Mesothelial cell of epicardium (in vitro differentiated cells): ENCODE measurements around the gene PRSS33. TPM values are rescaled to one million over a fixed set of nuclear protein-coding genes. Genes with fewer than 3 reads are reported as not detected.

Source experiments
- DNase-seq, 2 experiments: peaks; one replicate each; pipeline ENCODE4 v3.0.0; 2021; ENCODE audit warnings: low spot score in 2 of 2; ENCODE audit not compliant: unreplicated experiment in 2 of 2
- H3K27ac Mint-ChIP-seq: 2 replicates; pipeline ENCODE4 v1.8.0; 2021; ENCODE audit warnings: mixed read lengths
- H3K27me3 Mint-ChIP-seq: 2 replicates; pipeline ENCODE4 v1.8.0; 2021; ENCODE audit warnings: low read depth, mixed read lengths
- H3K36me3 Mint-ChIP-seq: 2 replicates; pipeline ENCODE4 v1.8.0; 2021; ENCODE audit warnings: mixed read lengths
- H3K4me1 Mint-ChIP-seq: 2 replicates; pipeline ENCODE4 v1.8.0; 2021; ENCODE audit warnings: mixed read lengths
- H3K4me3 Mint-ChIP-seq: 2 replicates; pipeline ENCODE4 v1.8.0; 2021; ENCODE audit warnings: mild to moderate bottlenecking, moderate library complexity, mixed read lengths
- H3K9me3 Mint-ChIP-seq: 2 replicates; pipeline ENCODE4 v1.8.0; 2021; ENCODE audit warnings: mixed read lengths
- CTCF ChIP-seq: fragments of 200-600 bp; sonication (generic); IDR thresholded peaks from one replicate; pipeline ENCODE4 v1.5.0; 2021; ENCODE audit warnings: antibody characterized with exemption; ENCODE audit not compliant: unreplicated experiment
- total RNA-seq: library from RNA; stranded (reverse); gene quantifications from 3 replicates; pipeline ENCODE4 v1.2.1, GENCODE V29; 2021

Gene PRSS33
- total RNA-seq, 1 donor from 2014 or later: not detected

- no peak for TF ChIP-seq CTCF
- no peaks in the 10 kb centered on the region for H3K4me1 Mint-ChIP-seq
These were observed 16.3 kb upstream of the PRSS33 start for GRCh38 chr16:2803545-2804195.

GRCh38 chr16:2799859-2800226, 12.5 kb upstream of the PRSS33 start:
- Mint-ChIP-seq H3K27ac (no peak overlapping the region), H3K4me3 (no peak overlapping the region), H3K9me3 (peaks cover 15% of the 10 kb centered on the region), H3K4me1 (no peaks in the 10 kb centered on the region), H3K27me3 (peaks cover 14% of the 10 kb centered on the region), H3K36me3 (no peaks in the 10 kb centered on the region)
- DNase-seq: no peak
- TF ChIP-seq CTCF: no peak

More at GRCh38 chr16:2803545-2804195, 16.3 kb upstream of the PRSS33 start:
- no peak for DNase-seq
- Mint-ChIP-seq H3K27ac (no peak overlapping the region), H3K27me3 (peaks cover 13% of the 10 kb centered on the region), H3K4me3 (no peak overlapping the region), H3K36me3 (no peaks in the 10 kb centered on the region), H3K9me3 (peaks cover 19% of the 10 kb centered on the region)

GRCh38 chr16:2799205-2799858, 12.0 kb upstream of the PRSS33 start:
- no peak for TF ChIP-seq CTCF
- H3K36me3 Mint-ChIP-seq: no peaks in the 10 kb centered on the region
- no peak for DNase-seq
- peaks cover 12% of the 10 kb centered on the region for H3K9me3 Mint-ChIP-seq
- H3K27ac Mint-ChIP-seq: no peak overlapping the region
- H3K4me1 Mint-ChIP-seq: no peaks in the 10 kb centered on the region
- H3K4me3 Mint-ChIP-seq: no peak overlapping the region
- H3K27me3 Mint-ChIP-seq: peaks cover 17% of the 10 kb centered on the region

GRCh38 chr16:2798723-2799204, 11.4 kb upstream of the PRSS33 start:
- peaks cover 19% of the 10 kb centered on the region for H3K27me3 Mint-ChIP-seq
- no peak overlapping the region for H3K4me3 Mint-ChIP-seq
- peaks cover 8% of the 10 kb centered on the region for H3K9me3 Mint-ChIP-seq
- no peaks in the 10 kb centered on the region for H3K4me1 Mint-ChIP-seq
- H3K27ac Mint-ChIP-seq: no peak overlapping the region
- no peaks in the 10 kb centered on the region for H3K36me3 Mint-ChIP-seq
- no peak for TF ChIP-seq CTCF
- DNase-seq: no peak

GRCh38 chr16:2795395-2796143, 8.2 kb upstream of the PRSS33 start:
- H3K4me1 Mint-ChIP-seq: no peaks in the 10 kb centered on the region
- peaks cover 43% of the 10 kb centered on the region for H3K27me3 Mint-ChIP-seq
- H3K36me3 Mint-ChIP-seq: no peaks in the 10 kb centered on the region
- no peak for DNase-seq
- H3K27ac Mint-ChIP-seq: no peak overlapping the region
- no peaks in the 10 kb centered on the region for H3K9me3 Mint-ChIP-seq
- H3K4me3 Mint-ChIP-seq: no peak overlapping the region
- no peak for TF ChIP-seq CTCF
